IPS-18c (cell line): ENCODE results near the gene TDRD1.
"Not testable (repeated sequence)": the region's sequence is repeated elsewhere in the genome, so short reads cannot be mapped to it uniquely, and the experiment has no call there.

Experiments used
- H3K4me3 ChIP-seq: 2 replicates; pipeline ENCODE4 v1.7.0; 2013; ENCODE audit warnings: low read depth, mild to moderate bottlenecking, low read length, moderate library complexity; ENCODE audit not compliant: insufficient read depth
- H3K9me3 ChIP-seq: one replicate; pipeline ENCODE4 v1.6.1; 2013; ENCODE audit warnings: mild to moderate bottlenecking, low read length, moderate library complexity; ENCODE audit not compliant: control insufficient read depth, insufficient read depth

TDRD1 gene

GRCh38 chr10:114179148-114179547 is at the start of gene TDRD1:
Gene TDRD1, plus strand, starts transcription at chr10:114179353. Its CDS starts 8,479 bp downstream, at chr10:114187832.
- Histone ChIP-seq H3K9me3 (peaks cover 2% of the 10 kb centered on the region), H3K4me3 (no peak within 1 kb of the TSS)

- Histone ChIP-seq H3K4me3 (no peak overlapping the region), H3K9me3 (no peaks in the 10 kb centered on the region)
Observed at GRCh38 chr10:114131094-114131493, 48.1 kb upstream of the TDRD1 start.

GRCh38 chr10:114135476-114135875 is 43.7 kb upstream of the TDRD1 start:
- no peak overlapping the region for H3K4me3 ChIP-seq
- H3K9me3 ChIP-seq, result no peaks in the 10 kb centered on the region

GRCh38 chr10:114138581-114138980 is 40.6 kb upstream of the TDRD1 start:
- H3K9me3 ChIP-seq, result no peaks in the 10 kb centered on the region
- H3K4me3 ChIP-seq, result no peak overlapping the region

DNA sequence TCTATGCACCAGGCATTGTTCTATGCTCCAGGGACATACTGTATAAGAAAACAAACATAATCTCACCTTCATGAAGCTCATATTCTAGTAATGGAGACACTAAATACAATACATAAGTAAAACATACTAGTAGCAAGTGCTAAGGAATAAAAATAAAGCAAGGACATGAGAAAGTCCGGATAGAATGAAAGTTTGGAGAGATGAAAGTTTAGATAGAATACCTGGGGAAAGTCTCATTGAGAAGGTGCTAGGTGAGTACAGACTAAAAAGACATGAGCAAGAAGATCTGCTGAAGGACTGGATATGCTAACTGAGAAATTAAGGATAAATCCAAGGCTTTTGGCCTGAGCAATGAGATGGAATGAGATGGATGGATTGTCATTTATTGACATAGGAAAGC is 39.1 kb upstream of the TDRD1 start:
- no peaks in the 10 kb centered on the region for H3K9me3 ChIP-seq
- H3K4me3 ChIP-seq, result no peak overlapping the region

DNA sequence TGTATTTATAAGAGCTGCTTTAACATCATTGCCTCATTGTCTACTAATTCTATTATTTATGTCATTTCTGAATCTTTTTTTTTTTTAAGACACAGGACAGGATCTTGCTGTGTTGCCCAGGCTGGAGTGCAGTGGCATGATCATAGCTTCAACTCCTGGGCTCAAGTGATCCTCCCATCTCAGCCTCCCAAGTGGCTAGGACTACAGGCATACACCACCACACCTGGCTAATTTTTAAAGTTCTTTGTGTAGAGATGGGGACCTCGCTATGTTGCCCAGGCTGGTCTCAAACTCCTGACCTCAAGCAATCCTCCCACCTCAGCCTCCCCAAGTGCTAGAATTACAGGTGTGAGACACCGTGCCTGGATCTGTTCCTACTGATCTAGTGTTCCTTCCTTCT is 38.3 kb upstream of the TDRD1 start:
- H3K9me3 ChIP-seq, result not testable (repeated sequence)

GRCh38 chr10:114142018-114142417 is 37.1 kb upstream of the TDRD1 start:
- H3K4me3 ChIP-seq, result no peak overlapping the region
- H3K9me3 ChIP-seq, result no peaks in the 10 kb centered on the region

More for the DNA sequence above, 38.3 kb upstream of the TDRD1 start:
- not testable (repeated sequence) for H3K4me3 ChIP-seq

- Histone ChIP-seq H3K9me3 (no peaks in the 10 kb centered on the region), H3K4me3 (no peak overlapping the region)
Observed at GRCh38 chr10:114143160-114143559, 36.0 kb upstream of the TDRD1 start.

GRCh38 chr10:114149476-114149875 is 29.7 kb upstream of the TDRD1 start:
- not testable (repeated sequence) for H3K4me3 ChIP-seq, H3K9me3 ChIP-seq

GRCh38 chr10:114151486-114151885 is 27.7 kb upstream of the TDRD1 start:
- Histone ChIP-seq H3K4me3 (no peak overlapping the region), H3K9me3 (no peaks in the 10 kb centered on the region)

GRCh38 chr10:114151892-114152291 is 27.3 kb upstream of the TDRD1 start:
- H3K4me3 ChIP-seq, result no peak overlapping the region
- H3K9me3 ChIP-seq, result no peaks in the 10 kb centered on the region

- H3K9me3 ChIP-seq, result no peaks in the 10 kb centered on the region
- no peak overlapping the region for H3K4me3 ChIP-seq
Observed at GRCh38 chr10:114157912-114158311, 21.2 kb upstream of the TDRD1 start.

GRCh38 chr10:114163062-114163461 is 16.1 kb upstream of the TDRD1 start:
- no peaks in the 10 kb centered on the region for H3K9me3 ChIP-seq
- no peak overlapping the region for H3K4me3 ChIP-seq

DNA sequence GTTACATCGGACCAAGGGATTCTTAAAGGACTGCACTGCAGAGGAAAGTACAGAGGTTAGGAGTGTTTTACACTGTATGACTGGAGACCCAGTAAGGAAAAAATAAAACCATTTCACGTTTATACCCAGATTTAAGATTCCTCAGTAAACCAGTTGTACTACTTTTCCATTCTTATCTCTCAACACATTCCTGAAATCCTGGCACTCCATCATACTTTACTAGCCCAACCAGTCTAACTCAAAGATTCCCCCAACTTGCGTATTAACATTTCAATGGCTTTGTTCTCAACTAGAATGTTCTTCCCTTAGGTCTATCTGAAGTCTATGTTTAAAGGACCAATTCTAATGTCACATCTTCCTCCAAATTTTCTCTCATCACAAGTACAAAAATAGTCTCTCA is 13.1 kb upstream of the TDRD1 start:
- H3K9me3 ChIP-seq, result no peaks in the 10 kb centered on the region

GRCh38 chr10:114166494-114166893 is 12.7 kb upstream of the TDRD1 start:
- H3K9me3 ChIP-seq, result no peaks in the 10 kb centered on the region
- no peak overlapping the region for H3K4me3 ChIP-seq

More for the DNA sequence above, 13.1 kb upstream of the TDRD1 start:
- no peak overlapping the region for H3K4me3 ChIP-seq

- H3K4me3 ChIP-seq, result no peak overlapping the region
- H3K9me3 ChIP-seq, result no peaks in the 10 kb centered on the region
Observed at GRCh38 chr10:114167985-114168384, 11.2 kb upstream of the TDRD1 start.

DNA sequence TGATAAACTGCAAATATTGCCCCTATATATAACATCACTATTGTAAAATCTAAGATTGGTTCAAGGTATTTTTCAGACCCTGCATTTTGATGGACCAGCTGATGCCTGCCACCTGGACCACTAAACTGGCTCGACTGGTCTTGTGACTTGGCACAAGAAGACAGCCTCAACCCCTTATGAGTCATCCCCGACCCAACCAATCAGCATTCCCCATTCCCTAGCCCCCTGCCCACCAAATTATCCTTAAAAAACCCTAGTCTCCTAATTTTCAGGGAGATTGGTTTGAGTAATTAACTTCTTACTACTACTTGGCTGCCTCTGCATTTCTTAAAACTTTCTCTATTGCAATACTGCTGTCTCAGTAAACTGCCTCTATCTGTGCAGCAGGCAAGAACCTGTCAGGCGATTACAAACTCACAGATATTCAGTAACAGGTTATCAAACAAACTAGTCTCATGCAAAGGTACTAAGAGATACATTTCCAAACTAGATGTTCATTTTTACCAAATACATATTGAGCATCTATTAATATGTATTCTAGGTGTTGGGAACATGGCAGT is 10.6 kb upstream of the TDRD1 start:
- Histone ChIP-seq H3K9me3 (no peaks in the 10 kb centered on the region), H3K4me3 (no peak overlapping the region)

DNA sequence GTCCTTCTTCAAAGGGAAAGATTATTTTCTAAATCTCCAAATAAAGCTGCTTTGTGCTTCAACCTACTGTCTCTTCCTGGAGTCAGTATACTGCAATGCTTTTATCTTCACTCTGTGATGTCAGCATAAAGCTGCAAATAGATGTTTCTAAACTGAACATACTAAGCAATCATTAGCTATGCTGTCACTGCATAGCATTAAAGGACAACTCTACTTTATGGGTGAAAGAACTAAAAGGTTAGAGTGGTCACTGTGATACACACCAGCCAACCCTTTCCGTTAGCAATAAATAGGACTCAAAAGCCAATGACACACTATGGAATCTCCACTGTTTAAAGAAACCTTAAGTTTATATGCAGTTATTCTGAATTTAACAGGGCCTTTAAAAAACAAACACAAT is 6.9 kb upstream of the TDRD1 start:
- Histone ChIP-seq H3K9me3 (peaks cover 2% of the 10 kb centered on the region), H3K4me3 (no peak overlapping the region)
